A549 (cell line): ENCODE measurements around the gene ABCC6. TPM values are rescaled to one million over a fixed set of nuclear protein-coding genes. Genes with fewer than 3 reads are reported as not detected.

Experiments used
- ATAC-seq, 2 experiments: fragments of 200-7000 bp in 1 of 2; fragments of >200 bp in 1 of 2; cut with Nextera tagmentation in 1 of 2; cut with Tn5 transposase in 1 of 2; 3 replicates each; pipeline versions ENCODE4 v1.8.0 to v1.9.1; 2018 to 2020; ENCODE audit warnings: mild to moderate bottlenecking in 1 of 2, moderate library complexity in 1 of 2
- CTCF ChIA-PET: fragments of 300-600 bp; sonication (Branson Sonifier 250); formaldehyde crosslinking; extraction: SDS; loops from one replicate; lab custom pipeline; 2021; ENCODE audit warnings: antibody characterized with exemption, inconsistent platforms; lab: Yijun Ruan, JAX
- POLR2A ChIA-PET: fragments of 350-600 bp; formaldehyde crosslinking; extraction: SDS; loops from one replicate; lab custom pipeline; 2021; ENCODE audit warnings: antibody characterized with exemption, inconsistent platforms; lab: Yijun Ruan, JAX
- DNase-seq, 2 experiments: peaks; one replicate each; pipeline versions ENCODE4 v3.0.0 to v3.0.0-alpha.2; 2011 to 2016; ENCODE audit warnings: low read depth in 1 of 2, low spot score in 1 of 2
- FAIRE-seq: peaks from 2 replicates; lab custom pipeline; 2011; peaks lifted over from hg19 to GRCh38; lab: Jason Lieb, UNC
- H3K27ac ChIP-seq, 2 experiments: fragments of >200 bp; sonication (Bioruptor Twin); formaldehyde crosslinking; 3 replicates each; pipeline ENCODE4 v1.5.1; 2016 to 2017
- H3K4me1 ChIP-seq: fragments of >200 bp; sonication (Bioruptor Twin); formaldehyde crosslinking; 3 replicates; pipeline ENCODE4 v1.6.1; 2016
- H3K4me2 ChIP-seq: fragments of >200 bp; sonication (Bioruptor Twin); formaldehyde crosslinking; 3 replicates; pipeline ENCODE4 v1.6.1; 2016
- H3K4me3 ChIP-seq: fragments of >200 bp; sonication (Bioruptor Twin); formaldehyde crosslinking; 3 replicates; pipeline ENCODE4 v1.5.1; 2016
- H3K9me3 ChIP-seq: fragments of >200 bp; sonication (Bioruptor Twin); formaldehyde crosslinking; 3 replicates; pipeline ENCODE4 v1.6.1; 2016
- CBX8 ChIP-seq: fragments of 200-600 bp; sonication (generic); IDR thresholded peaks from 2 replicates; pipeline ENCODE4 v1.6.1; 2016
- CEBPB ChIP-seq, 2 experiments: fragments of >200 bp in 1 of 2; sonication (Bioruptor Twin) in 1 of 2; formaldehyde crosslinking in 1 of 2; IDR thresholded peaks; 2 replicates each; pipeline ENCODE4 v1.6.1; 2012 to 2016
- EHMT2 ChIP-seq: fragments of 200-600 bp; sonication (generic); IDR thresholded peaks from 2 replicates; pipeline ENCODE4 v1.6.1; 2016; ENCODE audit warnings: antibody characterized with exemption, low read depth, mild to moderate bottlenecking, moderate library complexity
- EP300 ChIP-seq, 2 experiments: fragments of >200 bp; sonication (Bioruptor Twin); formaldehyde crosslinking; IDR thresholded peaks; 2 replicates in 1 of 2; 3 replicates in 1 of 2; pipeline ENCODE4 v1.6.1; 2016 to 2017
- FOXS1 ChIP-seq: fragments of 250-450 bp; sonication (Bioruptor Pico); IDR thresholded peaks from 2 replicates; pipeline ENCODE4 v1.5.0; 2020; ENCODE audit warnings: mild to moderate bottlenecking, moderate library complexity
- GATA3 ChIP-seq: IDR thresholded peaks from 2 replicates; pipeline ENCODE4 v1.6.1; 2012; ENCODE audit warnings: borderline replicate concordance
- HDAC2 ChIP-seq: fragments of 200-600 bp; sonication (generic); IDR thresholded peaks from 2 replicates; pipeline ENCODE4 v1.6.1; 2016
- HEYL ChIP-seq: fragments of 250-450 bp; sonication (Bioruptor Pico); IDR thresholded peaks from 2 replicates; pipeline ENCODE4 v1.8.0; 2021; ENCODE audit warnings: mild to moderate bottlenecking, moderate library complexity
- HOXA7 ChIP-seq: fragments of 250-450 bp; sonication (Bioruptor Pico); IDR thresholded peaks from 2 replicates; pipeline ENCODE4 v1.5.0; 2020; ENCODE audit warnings: mild to moderate bottlenecking, moderate library complexity
- HOXB13 ChIP-seq: fragments of 250-450 bp; sonication (Bioruptor Pico); IDR thresholded peaks from 2 replicates; pipeline ENCODE4 v1.5.0; 2020; ENCODE audit warnings: low read depth, mild to moderate bottlenecking, moderate library complexity
- KDM1A ChIP-seq: fragments of 200-600 bp; sonication (generic); IDR thresholded peaks from 2 replicates; pipeline ENCODE4 v1.6.1; 2016; ENCODE audit warnings: low read depth, mild to moderate bottlenecking
- MAZ ChIP-seq: fragments of 150-350 bp; IDR thresholded peaks from 2 replicates; pipeline ENCODE4 v1.6.1; 2014; ENCODE audit warnings: antibody characterized with exemption, low read depth, low read length, borderline replicate concordance
- MYC ChIP-seq: IDR thresholded peaks from 2 replicates; pipeline ENCODE4 v1.6.1; 2012; ENCODE audit warnings: mild to moderate bottlenecking, inconsistent platforms, low read length, improper control_type of control experiment, borderline replicate concordance
- NPAS2 ChIP-seq: fragments of 250-450 bp; sonication (Bioruptor Pico); IDR thresholded peaks from 2 replicates; pipeline ENCODE4 v1.8.0; 2022; ENCODE audit warnings: mild to moderate bottlenecking, moderate library complexity, borderline replicate concordance
- POLR2AphosphoS2 ChIP-seq: conservative IDR thresholded peaks from 2 replicates; pipeline ENCODE4 v1.6.1; 2012; ENCODE audit warnings: low read length, improper control_type of control experiment, inconsistent platforms
- SREBF2 ChIP-seq: fragments of 450-650 bp; IDR thresholded peaks from 2 replicates; pipeline ENCODE4 v1.6.1; 2014; ENCODE audit warnings: mild to moderate bottlenecking, moderate library complexity
- TP53 ChIP-seq: fragments of 250-450 bp; sonication (Bioruptor Pico); IDR thresholded peaks from 2 replicates; pipeline ENCODE4 v1.5.0; 2021; ENCODE audit warnings: mild to moderate bottlenecking, moderate library complexity
- ZC3H11A ChIP-seq: fragments of 450-650 bp; IDR thresholded peaks from 2 replicates; pipeline ENCODE4 v1.6.1; 2014; ENCODE audit warnings: antibody characterized with exemption, mild to moderate bottlenecking
- ZNF302 ChIP-seq: fragments of 250-450 bp; sonication (Bioruptor Pico); IDR thresholded peaks from 2 replicates; pipeline ENCODE4 v1.9.0; 2021; ENCODE audit warnings: inconsistent platforms, mild to moderate bottlenecking, moderate library complexity
- WGBS: methylation state at CpG from one replicate; pipeline ENCODE4 v1.1.6; 2017; ENCODE audit errors: missing lambda C conversion rate; 5-methylcytosine and 5-hydroxymethylcytosine counted together
- polyA plus RNA-seq, 4 experiments: library from polyadenylated mRNA; depleted of rRNA in 3 of 4; stranded (reverse); fragments of >200 nt; fragmentation: RNase III in 1 of 4; extraction: RNeasy Plus Mini Kit Qiagen cat#74134 plus additional on column Dnase treatment in 1 of 4; gene quantifications; 2 replicates in 3 of 4; 3 replicates in 1 of 4; pipeline ENCODE4 v1.2.3, GENCODE V29; 2011 to 2017
- TF ChIP-seq, protein P1 (sequence below): fragments of 250-450 bp; sonication (Bioruptor Pico); IDR thresholded peaks from 2 replicates; pipeline ENCODE4 v1.5.0; 2021; ENCODE audit warnings: mild to moderate bottlenecking, moderate library complexity, borderline replicate concordance

The ABCC6 gene
- polyA plus RNA-seq, 2 of the 4 experiments (the other 2 are of a cell fraction), result 3.6 to 5.0 TPM

- no peak for FAIRE-seq
- 83% methylated on average over 17 of the region's 17 CpGs for WGBS
- POLR2A ChIA-PET, result no interaction called here
Measured at GRCh38 chr16:16197966-16198365, 25.3 kb downstream of the ABCC6 start.

DNA sequence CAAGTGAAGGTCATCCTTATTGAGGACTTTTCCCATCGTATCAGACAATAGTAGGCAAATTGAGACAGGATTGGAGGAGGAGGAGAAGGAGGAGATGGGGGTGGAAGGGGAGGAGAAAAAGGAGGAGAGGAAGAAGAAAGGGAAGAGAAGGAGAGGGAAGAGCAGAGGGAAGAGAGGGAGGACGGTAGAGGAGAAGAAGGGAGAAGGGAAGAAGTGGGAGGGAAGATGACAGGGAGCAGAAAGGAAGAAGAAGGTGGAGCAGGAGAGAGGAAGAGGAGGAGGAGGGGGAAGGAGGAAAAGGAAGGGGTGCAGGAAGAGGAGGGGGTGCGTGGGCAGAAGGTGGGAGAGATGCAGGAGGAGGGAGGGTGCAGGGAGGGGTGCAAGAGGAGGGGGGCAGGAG, 26.0 kb downstream of the ABCC6 start:
- no peaks in the 10 kb centered on the region for H3K9me3 ChIP-seq
- no peak overlapping the region for H3K4me3 ChIP-seq
- ATAC-seq (no peak), DNase-seq (no peak), FAIRE-seq (no peak)
- TF ChIP-seq NPAS2 (CRISPR knock-in tag), result no peak
- CTCF ChIA-PET, result interaction anchor here (0.5 kb wide), 1 partner anchor 209 kb away, joined by 3 read pairs; no protein-coding TSS in a partner anchor
- WGBS, result 57% methylated on average over 3 of the region's 3 CpGs
- peaks cover 6% of the 10 kb centered on the region; the same call in 1 of the 3 replicates for H3K4me1 ChIP-seq
- H3K4me2 ChIP-seq, result no peak overlapping the region
- POLR2A ChIA-PET, result no interaction called here
- no peak overlapping the region for H3K27ac ChIP-seq

More at GRCh38 chr16:16197966-16198365, 25.3 kb downstream of the ABCC6 start:
- no peak for TF ChIP-seq EHMT2
- no peak for TF ChIP-seq CBX8
- TF ChIP-seq, protein P1, sequence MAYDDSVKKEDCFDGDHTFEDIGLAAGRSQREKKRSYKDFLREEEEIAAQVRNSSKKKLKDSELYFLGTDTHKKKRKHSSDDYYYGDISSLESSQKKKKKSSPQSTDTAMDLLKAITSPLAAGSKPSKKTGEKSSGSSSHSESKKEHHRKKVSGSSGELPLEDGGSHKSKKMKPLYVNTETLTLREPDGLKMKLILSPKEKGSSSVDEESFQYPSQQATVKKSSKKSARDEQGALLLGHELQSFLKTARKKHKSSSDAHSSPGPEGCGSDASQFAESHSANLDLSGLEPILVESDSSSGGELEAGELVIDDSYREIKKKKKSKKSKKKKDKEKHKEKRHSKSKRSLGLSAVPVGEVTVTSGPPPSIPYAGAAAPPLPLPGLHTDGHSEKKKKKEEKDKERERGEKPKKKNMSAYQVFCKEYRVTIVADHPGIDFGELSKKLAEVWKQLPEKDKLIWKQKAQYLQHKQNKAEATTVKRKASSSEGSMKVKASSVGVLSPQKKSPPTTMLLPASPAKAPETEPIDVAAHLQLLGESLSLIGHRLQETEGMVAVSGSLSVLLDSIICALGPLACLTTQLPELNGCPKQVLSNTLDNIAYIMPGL (CRISPR knock-in tag), result no peak
- TF ChIP-seq MYC, result no peak
- TF ChIP-seq TP53 (CRISPR knock-in tag), result no peak
- no peak for TF ChIP-seq SREBF2
- TF ChIP-seq CEBPB (IDR thresholded peaks at IDR 0.05), result no peak
- TF ChIP-seq KDM1A, result no peak
- TF ChIP-seq POLR2AphosphoS2, result no peak
- TF ChIP-seq EP300 (IDR thresholded peaks at IDR 0.05), result no peak
- TF ChIP-seq GATA3, result no peak
- TF ChIP-seq ZC3H11A, result no peak
- no peaks in the 10 kb centered on the region for H3K9me3 ChIP-seq
- H3K27ac ChIP-seq, result no peak overlapping the region
- no peak overlapping the region for H3K4me2 ChIP-seq
- peaks cover 6% of the 10 kb centered on the region; the same call in 1 of the 3 replicates for H3K4me1 ChIP-seq
- no peak for DNase-seq
- ATAC-seq, result no peak
- CTCF ChIA-PET, result interaction anchor here (0.5 kb wide), 1 partner anchor 209 kb away, joined by 3 read pairs; no protein-coding TSS in a partner anchor
- no peak overlapping the region for H3K4me3 ChIP-seq

GRCh38 chr16:16196099-16196498, 27.2 kb downstream of the ABCC6 start:
- FAIRE-seq (no peak), ATAC-seq (no peak), DNase-seq (no peak)
- TF ChIP-seq HDAC2 (no peak), ZC3H11A (no peak), FOXS1 (CRISPR knock-in tag) (no peak), HEYL (CRISPR knock-in tag) (no peak), HOXA7 (CRISPR knock-in tag) (no peak), KDM1A (no peak), CBX8 (no peak), MAZ (no peak), ZNF302 (no peak), HOXB13 (CRISPR knock-in tag) (no peak)
- ChIA-PET CTCF (no interaction called here), POLR2A (no interaction called here)
- Histone ChIP-seq H3K4me2 (no peak overlapping the region), H3K4me3 (no peak overlapping the region), H3K9me3 (no peaks in the 10 kb centered on the region), H3K4me1 (peaks cover 6% of the 10 kb centered on the region; the same call in 1 of the 3 replicates), H3K27ac (no peak overlapping the region)
- WGBS, result 83% methylated on average over 3 of the region's 3 CpGs
